PC-3 (cell line): ENCODE results near the gene ZC3H12C. TPM values are rescaled to one million over a fixed set of nuclear protein-coding genes. Genes with fewer than 3 reads are reported as not detected.

Experiments
- ATAC-seq: fragments of 200-7000 bp; cut with Tn5 transposase; 2 replicates; pipeline ENCODE4 v1.9.1; 2020; ENCODE audit warnings: mild to moderate bottlenecking, moderate library complexity
- BruUV-seq: library from RNA; stranded (reverse); fragments of 400-500 nt; replicated peaks from 2 replicates; lab custom pipeline; 2021; lab: Mats Ljungman, UMichigan
- CTCF ChIA-PET: fragments of 300-600 bp; sonication (Branson Sonifier 250); formaldehyde crosslinking; loops from one replicate; lab custom pipeline; 2022; ENCODE audit warnings: antibody characterized with exemption; lab: Charles Lee
- POLR2A ChIA-PET: fragments of 300-600 bp; sonication (Branson Sonifier 250); formaldehyde crosslinking; loops from one replicate; lab custom pipeline; 2022; ENCODE audit warnings: antibody characterized with exemption; ENCODE audit not compliant: unreplicated experiment; lab: Charles Lee
- DNase-seq: peaks from one replicate; pipeline ENCODE4 v3.0.0-alpha.2; 2015
- H2AFZ ChIP-seq: fragments of 300-600 bp; sonication (generic); 2 replicates; pipeline ENCODE4 v1.6.0; 2016; ENCODE audit warnings: antibody characterized with exemption, low read length
- H3F3A ChIP-seq: fragments of 300-600 bp; sonication (generic); one replicate; pipeline ENCODE4 v1.6.0; 2017; ENCODE audit warnings: antibody characterized with exemption, low read length, control low read depth, mild to moderate bottlenecking; ENCODE audit not compliant: unreplicated experiment
- H3K27ac ChIP-seq: fragments of 300-600 bp; sonication (generic); 2 replicates; pipeline ENCODE4 v1.5.1; 2016; ENCODE audit warnings: mild to moderate bottlenecking, low read length
- H3K27me3 ChIP-seq: fragments of 300-600 bp; sonication (generic); 2 replicates; pipeline ENCODE4 v1.6.1; 2016; ENCODE audit warnings: low read length, mixed read lengths
- H3K36me3 ChIP-seq: fragments of 300-600 bp; sonication (generic); 2 replicates; pipeline ENCODE4 v1.6.1; 2016; ENCODE audit warnings: low read depth, mixed run types, low read length, mixed read lengths
- H3K4me1 ChIP-seq: fragments of 300-600 bp; sonication (generic); 2 replicates; pipeline ENCODE4 v1.5.1; 2016; ENCODE audit warnings: low read length; ENCODE audit not compliant: insufficient read depth
- H3K4me2 ChIP-seq: fragments of 300-600 bp; sonication (generic); 2 replicates; pipeline ENCODE4 v1.6.0; 2016; ENCODE audit warnings: low read length
- H3K4me3 ChIP-seq: fragments of 300-600 bp; sonication (generic); 2 replicates; pipeline ENCODE4 v1.5.1; 2016; ENCODE audit warnings: mild to moderate bottlenecking, low read length, mixed read lengths
- H3K79me2 ChIP-seq: fragments of 300-600 bp; sonication (generic); 2 replicates; pipeline ENCODE4 v1.6.1; 2017; ENCODE audit warnings: low read length, mixed read lengths
- H3K9ac ChIP-seq: fragments of 300-600 bp; sonication (generic); 2 replicates; pipeline ENCODE4 v1.6.0; 2016; ENCODE audit warnings: mild to moderate bottlenecking, low read length
- H3K9me2 ChIP-seq: fragments of 300-600 bp; sonication (generic); replicated peaks from 2 replicates; pipeline ENCODE4 v1.6.1; 2016; ENCODE audit warnings: mixed run types, low read length, mixed read lengths
- H3K9me3 ChIP-seq: fragments of 300-600 bp; sonication (generic); 2 replicates; pipeline ENCODE4 v1.6.1; 2016; ENCODE audit warnings: low read length, mixed read lengths
- H4K20me1 ChIP-seq: fragments of 300-600 bp; sonication (generic); 2 replicates; pipeline ENCODE4 v1.6.1; 2016; ENCODE audit warnings: low read length, mixed read lengths
- CTCF ChIP-seq: fragments of 300-600 bp; sonication (generic); conservative IDR thresholded peaks from 2 replicates; pipeline ENCODE4 v1.5.1; 2017; ENCODE audit warnings: antibody characterized with exemption, low read depth, mild to moderate bottlenecking, low read length
- EZH2 ChIP-seq: fragments of 300-600 bp; sonication (generic); IDR thresholded peaks from one replicate; pipeline ENCODE4 v1.6.1; 2017; ENCODE audit warnings: antibody characterized with exemption, mild to moderate bottlenecking, low read length; ENCODE audit not compliant: unreplicated experiment
- EZH2phosphoT487 ChIP-seq: fragments of 300-600 bp; sonication (generic); IDR thresholded peaks from 2 replicates; pipeline ENCODE4 v1.6.1; 2018; ENCODE audit warnings: mild to moderate bottlenecking, antibody characterized with exemption, low read length, borderline replicate concordance
- intact Hi-C: fragments of 100-400 bp; cut with micrococcal nuclease; formaldehyde crosslinking; loops from 2 replicates; pipeline ENCODE4 v1.9.0; 2023
- total RNA-seq: library from RNA; depleted of rRNA; stranded (reverse); fragments of >200 nt; gene quantifications from 2 replicates; pipeline ENCODE4 v1.2.3, GENCODE V29; 2014

Gene ZC3H12C
- total RNA-seq, 1 experiment from 2014 or later: 30.7 TPM

- Histone ChIP-seq H3K9me3 (no peaks in the 10 kb centered on the region), H3K27me3 (no peaks in the 10 kb centered on the region), H3K79me2 (peaks cover 8% of the 10 kb centered on the region), H3F3A (no peaks in the 10 kb centered on the region), H2AFZ (no peak overlapping the region), H3K27ac (peak overlapping the region; percentile 53), H3K36me3 (no peaks in the 10 kb centered on the region), H3K9me2 (no peaks in the 10 kb centered on the region), H4K20me1 (no peaks in the 10 kb centered on the region), H3K9ac (peak overlapping the region; percentile 4; the same call in 1 of the 2 replicates), H3K4me1 (peaks cover 26% of the 10 kb centered on the region), H3K4me3 (no peak overlapping the region), H3K4me2 (peak overlapping the region; percentile 8; the same call in 1 of the 2 replicates)
- ChIA-PET POLR2A (no interaction called here), CTCF (no interaction called here)
- intact Hi-C loops: no loop called here
- ATAC-seq (peak; percentile 45), DNase-seq (peak; percentile 62)
- no TSS peak for BruUV-seq
- TF ChIP-seq CTCF (no peak), EZH2phosphoT487 (no peak), EZH2 (no peak)
Observed at GRCh38 chr11:110086892-110087309, 6.3 kb upstream of the ZC3H12C start.

GRCh38 chr11:110087812-110088534 lies 5.2 kb upstream of the ZC3H12C start:
- no TSS peak for BruUV-seq
- Histone ChIP-seq H3K9ac (no peak overlapping the region; the same call in 1 of the 2 replicates), H2AFZ (no peak overlapping the region), H3K36me3 (no peaks in the 10 kb centered on the region), H3K4me3 (no peak overlapping the region), H3K9me2 (no peaks in the 10 kb centered on the region), H3K4me2 (0 out of 2 replicates have a peak overlapping the region, but pooled peaks have one; percentile 8), H3F3A (no peaks in the 10 kb centered on the region), H3K79me2 (peaks cover 14% of the 10 kb centered on the region), H3K27ac (peak overlapping the region; percentile 53), H4K20me1 (no peaks in the 10 kb centered on the region), H3K9me3 (no peaks in the 10 kb centered on the region), H3K4me1 (peaks cover 29% of the 10 kb centered on the region), H3K27me3 (no peaks in the 10 kb centered on the region)
- CTCF ChIA-PET: no interaction called here
- POLR2A ChIA-PET: no interaction called here
- intact Hi-C loops: no loop called here
- DNase-seq (no peak), ATAC-seq (no peak)
- TF ChIP-seq EZH2 (no peak), EZH2phosphoT487 (no peak), CTCF (no peak)
